Neural cell (in vitro differentiated cells): ENCODE measurements around the gene CELSR1. TPM values are rescaled to one million over a fixed set of nuclear protein-coding genes. Genes with fewer than 3 reads are reported as not detected.

Source experiments
- H2AFZ ChIP-seq: fragments of 200-600, 300-800 bp; sonication (generic), shearing (Covaris generic); 2 replicates; pipeline ENCODE4 v1.6.0; 2014; ENCODE audit warnings: low read depth, mild to moderate bottlenecking, antibody characterized with exemption, low read length, moderate library complexity
- H3F3A ChIP-seq: fragments of 200-600 bp; shearing (Covaris generic); 2 replicates; pipeline ENCODE4 v1.6.1; 2016; ENCODE audit warnings: mild to moderate bottlenecking, moderate library complexity, mixed read lengths, antibody characterized with exemption, low read length; ENCODE audit not compliant: insufficient read depth, poor library complexity, severe bottlenecking
- H3K27ac ChIP-seq: fragments of 200-600, 300-800 bp; sonication (generic), shearing (Covaris generic); 2 replicates; pipeline ENCODE4 v1.5.1; 2014; ENCODE audit warnings: mild to moderate bottlenecking, low read length, moderate library complexity
- H3K27me3 ChIP-seq: fragments of 300-800, 200-600 bp; sonication (generic), shearing (Covaris generic); 2 replicates; pipeline ENCODE4 v1.6.0; 2014; ENCODE audit warnings: mild to moderate bottlenecking, low read depth, low read length, moderate library complexity; ENCODE audit not compliant: insufficient read depth
- H3K36me3 ChIP-seq: fragments of 300-800, 200-600 bp; sonication (generic), shearing (Covaris generic); 2 replicates; pipeline ENCODE4 v1.5.1; 2014; ENCODE audit warnings: mild to moderate bottlenecking, antibody characterized with exemption, low read length, moderate library complexity; ENCODE audit not compliant: insufficient read depth
- H3K4me2 ChIP-seq: fragments of 300-800, 200-600 bp; sonication (generic), shearing (Covaris generic); 2 replicates; pipeline ENCODE4 v1.6.0; 2014; ENCODE audit warnings: mild to moderate bottlenecking, low read length
- H3K4me3 ChIP-seq: fragments of 300-800, 200-600 bp; sonication (generic), shearing (Covaris generic); 2 replicates; pipeline ENCODE4 v1.5.1; 2014; ENCODE audit warnings: mild to moderate bottlenecking, low read length, moderate library complexity
- H3K79me2 ChIP-seq: fragments of 200-600 bp; shearing (Covaris generic); replicated peaks from 2 replicates; pipeline ENCODE4 v1.6.0; 2014; ENCODE audit warnings: mild to moderate bottlenecking, low read length, moderate library complexity; ENCODE audit not compliant: insufficient read depth
- H3K9ac ChIP-seq: fragments of 300-800, 200-600 bp; sonication (generic), shearing (Covaris generic); 2 replicates; pipeline ENCODE4 v1.6.1; 2016; ENCODE audit warnings: mild to moderate bottlenecking, low read length, mixed read lengths
- H3K9me2 ChIP-seq: fragments of 200-600 bp; shearing (Covaris generic); 2 replicates; pipeline ENCODE4 v1.6.1; 2016; ENCODE audit warnings: mild to moderate bottlenecking, low read length, mixed read lengths; ENCODE audit not compliant: insufficient read depth
- H3K9me3 ChIP-seq: fragments of 200-600, 300-800 bp; sonication (generic), shearing (Covaris generic); 2 replicates; pipeline ENCODE4 v1.6.1; 2016; ENCODE audit warnings: mild to moderate bottlenecking, mixed run types, low read length, moderate library complexity, mixed read lengths
- H4K20me1 ChIP-seq: fragments of 200-600 bp; shearing (Covaris generic); 2 replicates; pipeline ENCODE4 v1.6.1; 2016; ENCODE audit warnings: mild to moderate bottlenecking, mixed run types; ENCODE audit not compliant: insufficient read depth
- EP300 ChIP-seq: fragments of 450-650 bp; conservative IDR thresholded peaks from 2 replicates; pipeline ENCODE4 v1.6.1; 2014; ENCODE audit warnings: antibody characterized with exemption, mild to moderate bottlenecking, moderate library complexity; ENCODE audit not compliant: poor library complexity, severe bottlenecking
- EZH2 ChIP-seq: fragments of 200-600, 300-800 bp; shearing (Covaris generic), sonication (generic); IDR thresholded peaks from 2 replicates; pipeline ENCODE4 v1.6.1; 2014; ENCODE audit warnings: antibody characterized with exemption, low read length, borderline replicate concordance, mild to moderate bottlenecking; ENCODE audit not compliant: insufficient read depth, poor library complexity, severe bottlenecking
- MXI1 ChIP-seq: fragments of 450-650 bp; conservative IDR thresholded peaks from 2 replicates; pipeline ENCODE4 v1.6.1; 2014; ENCODE audit warnings: antibody characterized with exemption, mild to moderate bottlenecking; ENCODE audit not compliant: poor library complexity, severe bottlenecking
- POLR2AphosphoS5 ChIP-seq: IDR thresholded peaks from 2 replicates; pipeline ENCODE4 v1.6.1; 2012
- RAD21 ChIP-seq: fragments of 450-650 bp; conservative IDR thresholded peaks from 2 replicates; pipeline ENCODE4 v1.6.1; 2014; ENCODE audit warnings: antibody characterized with exemption, mild to moderate bottlenecking, moderate library complexity
- REST ChIP-seq: IDR thresholded peaks from 2 replicates; pipeline ENCODE4 v1.6.1; 2012; ENCODE audit warnings: borderline replicate concordance
- SMC3 ChIP-seq: fragments of 450-650 bp; conservative IDR thresholded peaks from 2 replicates; pipeline ENCODE4 v1.6.1; 2014; ENCODE audit warnings: antibody characterized with exemption, mild to moderate bottlenecking, moderate library complexity; ENCODE audit not compliant: poor library complexity
- TAF1 ChIP-seq: IDR thresholded peaks from 2 replicates; pipeline ENCODE4 v1.6.1; 2012; ENCODE audit warnings: low read depth
- polyA plus RNA-seq: library from polyadenylated mRNA; depleted of rRNA; stranded (reverse); fragments of >200 nt; gene quantifications from 2 replicates; pipeline ENCODE4 v1.2.3, GENCODE V29; 2014
- TF ChIP-seq, protein P1 (sequence below): fragments of 450-650 bp; IDR thresholded peaks from 2 replicates; pipeline ENCODE4 v1.5.1; 2014; ENCODE audit warnings: antibody characterized with exemption, mild to moderate bottlenecking, moderate library complexity; ENCODE audit not compliant: poor library complexity, severe bottlenecking

Gene CELSR1
- polyA plus RNA-seq, 1 donor from 2014 or later = 0.14 TPM

GRCh38 chr22:46546466-46547178 lies 9.2 kb upstream of the CELSR1 start:
- Histone ChIP-seq H3K27me3 (no peaks in the 10 kb centered on the region), H2AFZ (no peak overlapping the region), H4K20me1 (no peaks in the 10 kb centered on the region), H3K27ac (no peak overlapping the region), H3K4me2 (no peak overlapping the region), H3K79me2 (no peaks in the 10 kb centered on the region), H3F3A (no peaks in the 10 kb centered on the region), H3K9ac (no peak overlapping the region), H3K36me3 (no peaks in the 10 kb centered on the region), H3K9me2 (no peaks in the 10 kb centered on the region), H3K4me3 (no peak overlapping the region), H3K9me3 (no peaks in the 10 kb centered on the region)
- no peak for TF ChIP-seq EP300
- TF ChIP-seq EZH2 = no peak
- TF ChIP-seq RAD21 = no peak
- no peak for TF ChIP-seq REST
- TF ChIP-seq, protein P1, sequence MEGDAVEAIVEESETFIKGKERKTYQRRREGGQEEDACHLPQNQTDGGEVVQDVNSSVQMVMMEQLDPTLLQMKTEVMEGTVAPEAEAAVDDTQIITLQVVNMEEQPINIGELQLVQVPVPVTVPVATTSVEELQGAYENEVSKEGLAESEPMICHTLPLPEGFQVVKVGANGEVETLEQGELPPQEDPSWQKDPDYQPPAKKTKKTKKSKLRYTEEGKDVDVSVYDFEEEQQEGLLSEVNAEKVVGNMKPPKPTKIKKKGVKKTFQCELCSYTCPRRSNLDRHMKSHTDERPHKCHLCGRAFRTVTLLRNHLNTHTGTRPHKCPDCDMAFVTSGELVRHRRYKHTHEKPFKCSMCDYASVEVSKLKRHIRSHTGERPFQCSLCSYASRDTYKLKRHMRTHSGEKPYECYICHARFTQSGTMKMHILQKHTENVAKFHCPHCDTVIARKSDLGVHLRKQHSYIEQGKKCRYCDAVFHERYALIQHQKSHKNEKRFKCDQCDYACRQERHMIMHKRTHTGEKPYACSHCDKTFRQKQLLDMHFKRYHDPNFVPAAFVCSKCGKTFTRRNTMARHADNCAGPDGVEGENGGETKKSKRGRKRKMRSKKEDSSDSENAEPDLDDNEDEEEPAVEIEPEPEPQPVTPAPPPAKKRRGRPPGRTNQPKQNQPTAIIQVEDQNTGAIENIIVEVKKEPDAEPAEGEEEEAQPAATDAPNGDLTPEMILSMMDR = no peak
- no peak for TF ChIP-seq MXI1
- no peak for TF ChIP-seq SMC3
- no peak for TF ChIP-seq POLR2AphosphoS5
- TF ChIP-seq TAF1 = no peak

DNA sequence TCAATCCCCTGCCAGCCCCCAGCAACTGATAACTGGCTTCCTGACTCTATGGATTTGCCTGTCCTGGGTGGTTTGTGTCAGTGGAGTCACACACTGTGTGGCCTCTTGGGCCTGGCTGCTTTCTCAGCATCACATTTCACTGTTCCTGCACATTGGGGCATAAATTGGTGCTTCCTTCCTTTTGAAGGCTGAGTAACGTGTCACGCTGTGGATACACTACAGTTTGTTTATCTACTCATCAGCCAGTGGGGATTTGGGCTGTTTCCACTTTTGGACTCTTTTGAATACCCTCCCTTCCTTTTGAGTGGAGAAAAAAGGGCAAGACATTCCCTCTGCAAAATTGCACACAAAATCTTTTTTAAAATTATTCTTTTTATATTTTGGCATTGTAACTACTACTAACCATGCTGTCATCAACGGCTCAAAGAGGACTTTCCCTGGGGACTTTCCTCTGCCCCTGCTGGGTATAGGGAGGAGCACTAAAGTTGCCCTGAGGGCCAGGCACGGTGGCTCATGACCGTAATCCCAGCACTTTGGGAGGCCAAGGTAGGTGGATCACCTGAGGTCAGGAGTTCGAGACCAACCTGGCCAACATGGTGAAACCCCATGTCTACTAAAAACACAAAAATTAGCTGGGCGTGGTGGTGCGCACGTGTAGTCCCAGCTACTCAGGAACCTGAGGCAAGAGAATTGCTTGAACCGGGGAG lies 7.8 kb upstream of the CELSR1 start:
- Histone ChIP-seq H4K20me1 (no peaks in the 10 kb centered on the region), H3K9me3 (no peaks in the 10 kb centered on the region), H3K79me2 (no peaks in the 10 kb centered on the region), H3K9me2 (no peaks in the 10 kb centered on the region), H3K4me3 (no peak overlapping the region), H3K36me3 (no peaks in the 10 kb centered on the region), H3K4me2 (no peak overlapping the region), H3K9ac (no peak overlapping the region), H3K27me3 (no peaks in the 10 kb centered on the region), H2AFZ (no peak overlapping the region), H3K27ac (no peak overlapping the region), H3F3A (no peaks in the 10 kb centered on the region)
- no peak for TF ChIP-seq POLR2AphosphoS5
- TF ChIP-seq, protein P1 = no peak
- TF ChIP-seq REST = no peak
- TF ChIP-seq EZH2 = no peak
- TF ChIP-seq RAD21 = no peak
- no peak for TF ChIP-seq EP300
- no peak for TF ChIP-seq MXI1
- no peak for TF ChIP-seq SMC3
- no peak for TF ChIP-seq TAF1
